Measurements from ENCODE around the gene GPR37.

GPR37 gene

DNA sequence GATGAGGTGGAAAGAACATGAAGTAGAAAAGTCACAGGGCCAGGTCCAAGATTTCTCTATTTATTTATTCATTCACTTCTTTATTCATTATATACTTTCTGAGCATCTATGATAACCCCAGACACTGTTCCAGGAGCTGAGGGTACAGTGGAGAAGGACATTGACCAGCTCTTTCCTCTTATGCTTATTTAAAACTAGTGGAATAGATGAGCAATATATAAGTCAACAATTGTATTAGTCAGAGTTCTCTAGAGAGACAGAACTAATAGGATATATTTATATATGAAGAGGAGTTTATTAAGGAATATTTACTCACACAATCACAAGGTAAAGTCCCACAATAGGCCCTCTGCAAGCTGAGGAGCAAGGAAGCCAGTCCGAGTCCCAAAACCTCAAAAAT lies 15.0 kb upstream of the GPR37 start:
- FAIRE-seq (no peak), DNase-seq (ENCODE audit: insufficient read length, low spot score) (no peak)
- TF ChIP-seq, protein P1, sequence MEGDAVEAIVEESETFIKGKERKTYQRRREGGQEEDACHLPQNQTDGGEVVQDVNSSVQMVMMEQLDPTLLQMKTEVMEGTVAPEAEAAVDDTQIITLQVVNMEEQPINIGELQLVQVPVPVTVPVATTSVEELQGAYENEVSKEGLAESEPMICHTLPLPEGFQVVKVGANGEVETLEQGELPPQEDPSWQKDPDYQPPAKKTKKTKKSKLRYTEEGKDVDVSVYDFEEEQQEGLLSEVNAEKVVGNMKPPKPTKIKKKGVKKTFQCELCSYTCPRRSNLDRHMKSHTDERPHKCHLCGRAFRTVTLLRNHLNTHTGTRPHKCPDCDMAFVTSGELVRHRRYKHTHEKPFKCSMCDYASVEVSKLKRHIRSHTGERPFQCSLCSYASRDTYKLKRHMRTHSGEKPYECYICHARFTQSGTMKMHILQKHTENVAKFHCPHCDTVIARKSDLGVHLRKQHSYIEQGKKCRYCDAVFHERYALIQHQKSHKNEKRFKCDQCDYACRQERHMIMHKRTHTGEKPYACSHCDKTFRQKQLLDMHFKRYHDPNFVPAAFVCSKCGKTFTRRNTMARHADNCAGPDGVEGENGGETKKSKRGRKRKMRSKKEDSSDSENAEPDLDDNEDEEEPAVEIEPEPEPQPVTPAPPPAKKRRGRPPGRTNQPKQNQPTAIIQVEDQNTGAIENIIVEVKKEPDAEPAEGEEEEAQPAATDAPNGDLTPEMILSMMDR (IDR thresholded peaks at IDR 0.05; ENCODE audit: insufficient read depth, missing control alignments), result no peak

DNA sequence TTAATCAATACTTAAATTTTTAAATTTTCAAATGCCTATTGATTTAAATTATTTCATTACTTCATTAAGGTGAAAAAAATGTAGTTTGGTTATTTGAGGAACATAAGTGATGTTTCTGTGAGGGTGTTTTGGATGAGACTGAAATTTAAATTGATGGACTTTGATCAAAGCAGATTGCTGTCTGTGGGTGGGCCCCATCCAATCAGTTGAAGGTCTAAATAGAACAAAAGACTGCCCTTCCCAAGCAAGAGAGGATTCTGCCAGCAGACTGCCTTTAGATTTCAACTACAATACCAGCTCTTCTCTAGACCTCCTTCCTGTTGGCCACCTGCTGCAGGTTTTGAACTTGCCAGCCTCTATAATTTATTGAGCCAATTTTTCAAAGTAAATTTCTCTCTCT lies 14.5 kb upstream of the GPR37 start:
- DNase-seq (ENCODE audit: insufficient read length, low spot score) (no peak), FAIRE-seq (no peak)
- TF ChIP-seq, protein P1 (IDR thresholded peaks at IDR 0.05; ENCODE audit: insufficient read depth, missing control alignments), result no peak

DNA sequence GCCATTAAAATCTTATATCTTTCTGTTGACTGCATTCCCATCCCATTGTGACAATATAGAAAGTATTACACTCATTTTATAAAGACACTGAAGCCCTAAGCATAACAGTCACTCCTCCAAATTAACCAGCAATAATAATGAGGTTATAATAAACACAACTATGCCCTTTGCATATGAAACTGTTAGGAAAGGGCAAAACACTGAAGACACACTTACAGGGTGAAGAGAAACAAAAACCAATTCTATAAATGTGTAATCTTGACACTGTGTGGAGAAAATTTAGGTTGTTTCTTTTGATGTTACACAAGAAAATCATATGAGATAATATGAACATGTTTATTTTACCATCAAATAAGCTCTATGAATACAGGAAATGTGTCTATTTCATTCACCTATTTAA lies 14.0 kb upstream of the GPR37 start:
- TF ChIP-seq, protein P1 (IDR thresholded peaks at IDR 0.05; ENCODE audit: insufficient read depth, missing control alignments), result no peak
- no peak for FAIRE-seq
- DNase-seq (ENCODE audit: insufficient read length, low spot score), result no peak

DNA sequence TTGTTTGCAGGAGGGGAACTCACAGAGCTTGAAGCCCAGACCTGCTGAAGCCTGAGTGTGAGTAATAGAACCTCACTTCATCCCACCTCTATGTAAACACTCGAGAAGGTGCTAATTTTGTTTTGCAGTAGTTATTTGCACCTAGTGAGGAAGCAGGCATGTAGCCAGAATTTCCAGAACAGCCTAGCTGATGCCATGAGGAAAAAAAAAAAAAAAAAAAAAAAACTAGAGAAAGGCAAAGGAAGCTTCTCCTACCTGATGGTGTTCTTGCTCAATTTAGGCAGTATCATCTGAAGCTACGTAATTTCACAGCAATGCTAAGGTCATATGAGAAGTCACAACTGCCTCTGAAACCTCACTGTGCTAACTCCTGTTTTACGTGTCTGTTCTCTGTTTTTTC lies 13.6 kb upstream of the GPR37 start:
- TF ChIP-seq, protein P1 (IDR thresholded peaks at IDR 0.05; ENCODE audit: insufficient read depth, missing control alignments), result no peak
- FAIRE-seq (no peak), DNase-seq (ENCODE audit: insufficient read length, low spot score) (no peak)

DNA sequence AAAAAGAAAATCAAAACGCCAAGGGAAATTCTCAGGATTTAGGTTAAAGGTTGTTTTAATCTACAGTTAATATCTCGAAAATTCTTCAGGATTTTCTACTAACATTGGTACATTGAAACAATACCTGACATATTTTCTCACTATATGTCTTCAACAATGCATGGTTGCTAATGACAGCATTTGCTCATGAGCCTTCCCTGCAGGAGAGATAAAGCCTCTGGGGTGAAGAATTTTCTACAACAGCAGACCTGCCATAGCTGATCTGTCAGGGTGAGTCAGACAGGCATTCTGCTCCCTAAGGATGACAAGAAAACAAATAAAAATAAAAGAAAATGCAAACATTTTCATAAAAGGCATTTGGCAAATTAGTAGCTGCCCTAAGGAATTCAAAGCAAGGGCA lies 11.7 kb upstream of the GPR37 start:
- FAIRE-seq, result no peak
- DNase-seq (ENCODE audit: insufficient read length, low spot score), result no peak
- TF ChIP-seq, protein P1 (IDR thresholded peaks at IDR 0.05; ENCODE audit: insufficient read depth, missing control alignments), result no peak

DNA sequence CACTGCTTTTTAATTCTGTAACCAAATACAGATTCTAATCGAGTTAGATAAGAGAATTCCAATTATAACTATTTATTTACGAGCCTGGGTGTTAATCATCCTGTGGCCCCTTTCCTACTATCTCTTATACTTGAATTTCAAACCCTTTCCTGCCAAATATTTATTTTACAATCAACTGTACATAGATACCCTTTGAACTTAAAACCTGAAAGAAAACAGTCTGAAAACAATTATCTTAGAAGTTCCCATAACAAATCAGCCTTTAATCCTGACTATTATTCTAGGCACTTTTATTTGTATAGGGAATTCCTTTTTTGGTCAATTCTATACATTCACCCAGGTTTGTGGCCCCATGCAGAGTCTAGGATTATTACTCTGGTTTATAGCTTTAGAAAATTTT lies 10.6 kb upstream of the GPR37 start:
- TF ChIP-seq, protein P1 (IDR thresholded peaks at IDR 0.05; ENCODE audit: insufficient read depth, missing control alignments), result no peak
- FAIRE-seq, result no peak
- no peak for DNase-seq (ENCODE audit: insufficient read length, low spot score)

DNA sequence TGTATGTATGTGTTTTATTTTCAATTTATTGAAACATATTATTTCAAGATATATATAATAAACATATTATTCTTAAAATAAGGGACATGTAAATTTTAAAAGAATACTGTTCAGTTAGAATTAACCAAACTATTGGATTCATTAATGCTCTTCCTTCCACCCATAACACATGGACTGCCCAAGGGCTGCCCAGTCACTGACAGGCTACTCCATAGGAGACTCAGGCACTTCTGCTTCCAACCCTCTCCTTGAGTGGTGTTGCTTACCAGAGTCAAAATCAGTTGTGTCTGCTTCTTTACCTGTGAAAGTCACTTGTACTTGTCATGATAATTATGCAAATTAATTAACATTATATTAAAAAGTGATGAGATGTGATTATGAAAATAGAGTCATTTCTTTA lies 9.8 kb upstream of the GPR37 start:
- TF ChIP-seq, protein P1 (IDR thresholded peaks at IDR 0.05; ENCODE audit: insufficient read depth, missing control alignments), result no peak
- DNase-seq (ENCODE audit: insufficient read length, low spot score) (no peak), FAIRE-seq (no peak)
